ENCODE data around the gene CCN6. TPM values are rescaled to one million over a fixed set of nuclear protein-coding genes. Genes with fewer than 3 reads are reported as not detected.
"Not testable (repeated sequence)": the region's sequence is repeated elsewhere in the genome, so short reads cannot be mapped to it uniquely, and the experiment has no call there.

CCN6 gene
- total and polyA plus RNA-seq, 10 donors: 0.03 TPM; not detected in 9

DNA sequence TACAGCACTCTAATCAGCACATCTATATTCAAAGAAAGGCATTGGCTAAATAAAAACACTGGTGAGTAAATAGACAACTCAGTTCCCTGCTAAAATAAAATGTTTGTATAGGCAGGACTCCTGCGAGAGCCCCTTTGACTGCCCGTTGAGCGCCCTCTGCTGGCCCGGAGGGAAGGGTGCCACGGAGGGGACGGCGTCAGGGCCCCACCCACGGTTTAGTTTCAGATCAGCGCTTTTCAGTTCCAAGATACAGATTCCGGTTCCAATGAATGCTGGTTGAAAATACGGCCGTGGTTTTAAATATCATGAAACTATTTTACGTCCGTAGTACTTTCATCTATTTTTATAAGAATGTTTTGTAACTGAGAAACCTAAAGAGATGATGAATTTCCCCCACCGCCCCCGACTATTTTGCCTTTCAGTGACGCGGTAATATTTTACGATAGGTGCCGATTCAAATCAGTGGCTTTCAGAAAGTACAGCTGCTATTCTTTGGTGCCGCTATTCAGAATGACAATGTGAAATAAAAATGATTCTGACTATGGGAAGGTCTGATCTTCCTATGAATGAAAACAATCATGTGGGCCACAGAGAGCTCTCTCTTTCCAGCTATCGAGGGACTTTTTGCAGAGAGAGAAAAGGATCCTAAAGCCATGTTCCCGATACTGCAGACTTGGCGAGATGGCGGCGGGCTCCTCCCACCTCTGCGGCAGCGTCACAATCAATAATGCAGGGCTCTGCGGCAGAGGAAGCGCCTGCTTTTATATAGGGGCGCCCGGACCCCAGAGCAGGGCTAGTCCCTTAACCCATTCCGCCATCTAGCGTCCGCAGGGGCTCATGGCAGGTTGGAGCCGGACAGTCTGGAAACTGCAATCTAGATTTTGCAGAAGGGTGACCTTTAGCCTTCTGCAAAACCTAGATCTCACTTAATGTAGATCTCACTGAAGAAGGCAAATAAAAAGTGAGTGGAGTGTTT, 10.6 kb upstream of the CCN6 start:
- no peaks in the 10 kb centered on the region for H3K27me3 ChIP-seq (replicated peaks in 1 of 7)
- intact Hi-C loops (cut with DNase I; ENCODE audit: low total_unique reads): loop anchor here (5.0 to 10.0 kb wide), 2 partner anchors 331 to 779 kb away; no protein-coding TSS in a partner anchor
- peaks cover 0 to 13% (median 3%) of the 10 kb centered on the region in 6 donors for H3K4me1 ChIP-seq
- H3K27ac ChIP-seq: peak overlapping the region; percentile 73 to 92 (median 88)
- peak overlapping the region; percentile 48 to 76 (median 56) for H3K4me3 ChIP-seq
- H3K36me3 ChIP-seq: no peaks in the 10 kb centered on the region
- peak; percentile 97 for DNase-seq
- WGBS, 5 donors: 0 to 1% (median 0%) methylated on average over 30 to 36 of the region's 36 CpGs
- no peaks in the 10 kb centered on the region for H3K9me3 ChIP-seq
- TF ChIP-seq POLR2AphosphoS5 (IDR thresholded peaks at IDR 0.05) (peak; percentile 71 to 91 (median 87)), CTCF (IDR thresholded peaks at IDR 0.05 in 8 of 11, conservative IDR thresholded peaks at IDR 0.05 in 3 of 11) (peak; percentile 88 to 99 (median 95)), POLR2A (IDR thresholded peaks at IDR 0.05) (peak in 1 of 3 donors; percentile 66)

DNA sequence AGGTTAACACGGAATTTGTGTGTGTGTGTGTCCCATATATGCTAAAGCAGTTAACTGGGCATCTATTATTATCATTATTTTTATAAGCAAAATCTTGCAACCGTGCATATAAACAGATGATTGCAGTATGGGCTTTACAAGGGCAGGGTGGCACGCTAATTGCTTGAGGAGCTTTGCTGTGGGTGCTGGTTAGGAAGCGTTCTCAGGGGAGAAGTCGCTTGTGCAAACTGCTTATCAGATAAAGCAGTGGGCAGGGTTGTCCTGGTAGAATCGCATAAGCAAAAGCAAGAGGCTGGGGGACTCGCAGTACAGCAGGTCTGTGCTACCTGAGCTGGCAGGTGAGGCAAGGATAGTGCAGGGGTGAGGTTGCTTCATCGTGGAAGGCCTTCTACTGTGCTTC, 9.7 kb upstream of the CCN6 start:
- intact Hi-C loops (cut with DNase I; ENCODE audit: low total_unique reads): loop anchor here (5.0 to 10.0 kb wide), 2 partner anchors 332 to 779 kb away; no protein-coding TSS in a partner anchor
- Histone ChIP-seq H3K36me3 (no peaks in the 10 kb centered on the region), H3K4me1 (peaks cover 0 to 13% (median 3%) of the 10 kb centered on the region in 6 donors), H3K4me3 (no peak overlapping the region), H3K27ac (peak overlapping the region in 2 of 8 donors; percentile 88 to 91), H3K27me3 (replicated peaks in 1 of 7) (no peaks in the 10 kb centered on the region), H3K9me3 (no peaks in the 10 kb centered on the region)
- TF ChIP-seq CTCF (IDR thresholded peaks at IDR 0.05 in 8 of 11, conservative IDR thresholded peaks at IDR 0.05 in 3 of 11) (no peak), POLR2A (IDR thresholded peaks at IDR 0.05) (no peak), POLR2AphosphoS5 (IDR thresholded peaks at IDR 0.05) (no peak)
- no peak for DNase-seq
- WGBS, 5 donors: 72 to 83% (median 75%) methylated on average over 8 of the region's 8 CpGs

- H3K27ac ChIP-seq: no peak overlapping the region
- DNase-seq: no peak
- H3K4me1 ChIP-seq: peaks cover 0 to 13% (median 3%) of the 10 kb centered on the region in 6 donors
- H3K27me3 ChIP-seq (replicated peaks in 1 of 7): no peaks in the 10 kb centered on the region
- intact Hi-C loops (cut with DNase I; ENCODE audit: low total_unique reads): loop anchor here (5.0 to 10.0 kb wide), 2 partner anchors 333 to 780 kb away; no protein-coding TSS in a partner anchor
- TF ChIP-seq POLR2AphosphoS5 (IDR thresholded peaks at IDR 0.05): no peak
- no peak for TF ChIP-seq CTCF (IDR thresholded peaks at IDR 0.05 in 8 of 11, conservative IDR thresholded peaks at IDR 0.05 in 3 of 11)
- no peak for TF ChIP-seq POLR2A (IDR thresholded peaks at IDR 0.05)
- H3K4me3 ChIP-seq: no peak overlapping the region
- H3K9me3 ChIP-seq: no peaks in the 10 kb centered on the region
- WGBS, 5 donors: 75 to 84% (median 83%) methylated on average over 3 of the region's 3 CpGs
- no peaks in the 10 kb centered on the region for H3K36me3 ChIP-seq
These were observed 9.0 kb upstream of the CCN6 start for GRCh38 chr6:112044856-112045255.

DNA sequence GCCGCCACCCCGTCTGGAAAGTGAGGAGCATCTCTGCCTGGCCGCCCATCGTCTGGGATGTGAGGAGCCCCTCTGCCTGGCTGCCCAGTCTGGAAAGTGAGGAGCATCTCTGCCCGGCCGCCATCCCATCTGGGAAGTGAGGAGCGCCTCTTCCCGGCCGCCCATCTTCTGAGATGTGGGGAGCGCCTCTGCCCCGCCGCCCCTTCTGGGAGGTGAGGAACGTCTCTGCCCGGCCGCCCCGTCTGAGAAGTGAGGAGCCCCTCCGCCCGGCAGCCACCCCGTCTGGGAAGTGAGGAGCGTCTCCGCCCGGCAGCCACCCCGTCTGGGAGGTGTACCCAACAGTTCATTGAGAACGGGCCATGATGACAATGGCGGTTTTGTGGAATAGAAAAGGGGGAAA, 6.4 kb upstream of the CCN6 start:
- not testable (repeated sequence) for DNase-seq

More for the DNA sequence above, 6.4 kb upstream of the CCN6 start:
- not testable (repeated sequence) for H3K4me3 ChIP-seq; H3K9me3 ChIP-seq; H3K36me3 ChIP-seq; H3K27me3 ChIP-seq (replicated peaks in 1 of 7); H3K27ac ChIP-seq
- WGBS, 5 donors: 90 to 95% (median 95%) methylated on average over 6 to 25 of the region's 25 CpGs
- intact Hi-C loops (cut with DNase I; ENCODE audit: low total_unique reads): loop anchor here (10.0 kb wide), 1 partner anchor 783 kb away; no protein-coding TSS in a partner anchor
- H3K4me1 ChIP-seq: peaks cover 0 to 12% (median 3%) of the 10 kb centered on the region in 6 donors

Data from spleen (tissue), 11 donors.